ENCODE data around the gene TBC1D21. TPM values are rescaled to one million over a fixed set of nuclear protein-coding genes. Genes with fewer than 3 reads are reported as not detected.

The TBC1D21 gene
- total RNA-seq, 1 donor from 2014 or later, result not detected

- H3K9me3 ChIP-seq, result no peaks in the 10 kb centered on the region
- peak; percentile 24 for DNase-seq
- intact Hi-C loops (cut with DNase I), result no loop called here
- TF ChIP-seq, protein P1, sequence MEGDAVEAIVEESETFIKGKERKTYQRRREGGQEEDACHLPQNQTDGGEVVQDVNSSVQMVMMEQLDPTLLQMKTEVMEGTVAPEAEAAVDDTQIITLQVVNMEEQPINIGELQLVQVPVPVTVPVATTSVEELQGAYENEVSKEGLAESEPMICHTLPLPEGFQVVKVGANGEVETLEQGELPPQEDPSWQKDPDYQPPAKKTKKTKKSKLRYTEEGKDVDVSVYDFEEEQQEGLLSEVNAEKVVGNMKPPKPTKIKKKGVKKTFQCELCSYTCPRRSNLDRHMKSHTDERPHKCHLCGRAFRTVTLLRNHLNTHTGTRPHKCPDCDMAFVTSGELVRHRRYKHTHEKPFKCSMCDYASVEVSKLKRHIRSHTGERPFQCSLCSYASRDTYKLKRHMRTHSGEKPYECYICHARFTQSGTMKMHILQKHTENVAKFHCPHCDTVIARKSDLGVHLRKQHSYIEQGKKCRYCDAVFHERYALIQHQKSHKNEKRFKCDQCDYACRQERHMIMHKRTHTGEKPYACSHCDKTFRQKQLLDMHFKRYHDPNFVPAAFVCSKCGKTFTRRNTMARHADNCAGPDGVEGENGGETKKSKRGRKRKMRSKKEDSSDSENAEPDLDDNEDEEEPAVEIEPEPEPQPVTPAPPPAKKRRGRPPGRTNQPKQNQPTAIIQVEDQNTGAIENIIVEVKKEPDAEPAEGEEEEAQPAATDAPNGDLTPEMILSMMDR (IDR thresholded peaks at IDR 0.05), result no peak
- no peaks in the 10 kb centered on the region for H3K36me3 ChIP-seq
- peaks cover 46% of the 10 kb centered on the region for H3K4me1 ChIP-seq
- H3K27me3 ChIP-seq (ENCODE audit: low read depth), result peaks cover 27% of the 10 kb centered on the region
- no peak overlapping the region for H3K4me3 ChIP-seq
- H3K27ac ChIP-seq, result no peak overlapping the region
- ATAC-seq, result no peak
Observed at GRCh38 chr15:73928971-73929627, 55.7 kb downstream of the TBC1D21 start.

GRCh38 chr15:73930371-73930770 is 57.0 kb downstream of the TBC1D21 start:
- peak overlapping the region; percentile 24 for H3K27ac ChIP-seq
- peaks cover 44% of the 10 kb centered on the region for H3K4me1 ChIP-seq
- TF ChIP-seq, protein P1 (IDR thresholded peaks at IDR 0.05), result no peak
- peaks cover 27% of the 10 kb centered on the region for H3K27me3 ChIP-seq (ENCODE audit: low read depth)
- intact Hi-C loops (cut with DNase I), result no loop called here
- no peak for ATAC-seq
- no peaks in the 10 kb centered on the region for H3K9me3 ChIP-seq
- H3K36me3 ChIP-seq, result no peaks in the 10 kb centered on the region
- H3K4me3 ChIP-seq, result no peak overlapping the region
- DNase-seq, result peak; percentile 44

GRCh38 chr15:73930790-73931281 is 57.5 kb downstream of the TBC1D21 start:
- DNase-seq (peak; percentile 26), ATAC-seq (no peak)
- TF ChIP-seq, protein P1 (IDR thresholded peaks at IDR 0.05), result no peak
- Histone ChIP-seq H3K9me3 (no peaks in the 10 kb centered on the region), H3K4me1 (peaks cover 40% of the 10 kb centered on the region), H3K27me3 (ENCODE audit: low read depth) (peaks cover 27% of the 10 kb centered on the region), H3K27ac (peak overlapping the region; percentile 24), H3K36me3 (no peaks in the 10 kb centered on the region), H3K4me3 (no peak overlapping the region)
- intact Hi-C loops (cut with DNase I), result no loop called here

DNA sequence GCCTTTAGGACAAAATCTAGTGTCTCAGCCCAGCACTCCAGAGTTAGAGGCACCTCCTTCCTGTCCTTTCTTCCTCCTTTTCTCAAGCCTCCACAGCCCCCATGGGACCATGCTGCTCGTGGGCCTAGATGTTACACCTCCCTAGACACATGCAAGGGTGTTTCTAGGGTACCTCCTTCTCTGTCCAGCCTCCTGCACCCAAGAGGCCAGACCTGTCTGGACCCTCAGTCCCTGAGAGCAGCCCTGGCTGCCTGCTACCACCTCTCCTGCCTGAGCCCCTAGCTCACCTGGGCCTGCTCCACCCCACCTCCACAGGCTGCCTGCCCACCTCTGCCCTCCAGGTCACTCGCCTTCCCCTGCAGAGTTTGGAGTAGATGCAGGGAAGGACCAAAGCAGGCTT is 58.1 kb downstream of the TBC1D21 start:
- ATAC-seq (no peak), DNase-seq (peak; percentile 24)
- TF ChIP-seq, protein P1 (IDR thresholded peaks at IDR 0.05), result no peak
- Histone ChIP-seq H3K9me3 (no peaks in the 10 kb centered on the region), H3K27me3 (ENCODE audit: low read depth) (peaks cover 23% of the 10 kb centered on the region), H3K36me3 (no peaks in the 10 kb centered on the region), H3K4me3 (no peak overlapping the region), H3K27ac (no peak overlapping the region), H3K4me1 (peaks cover 39% of the 10 kb centered on the region)
- intact Hi-C loops (cut with DNase I), result no loop called here

- Histone ChIP-seq H3K9me3 (no peaks in the 10 kb centered on the region), H3K36me3 (no peaks in the 10 kb centered on the region), H3K27me3 (ENCODE audit: low read depth) (peaks cover 12% of the 10 kb centered on the region), H3K4me3 (no peak overlapping the region), H3K4me1 (peaks cover 37% of the 10 kb centered on the region), H3K27ac (no peak overlapping the region)
- TF ChIP-seq, protein P1 (IDR thresholded peaks at IDR 0.05), result no peak
- intact Hi-C loops (cut with DNase I), result no loop called here
- ATAC-seq (no peak), DNase-seq (peak; percentile 6)
Observed at GRCh38 chr15:73932381-73933191, 59.2 kb downstream of the TBC1D21 start.
